ENCODE measurements around the gene MGRN1.

Gene MGRN1

DNA sequence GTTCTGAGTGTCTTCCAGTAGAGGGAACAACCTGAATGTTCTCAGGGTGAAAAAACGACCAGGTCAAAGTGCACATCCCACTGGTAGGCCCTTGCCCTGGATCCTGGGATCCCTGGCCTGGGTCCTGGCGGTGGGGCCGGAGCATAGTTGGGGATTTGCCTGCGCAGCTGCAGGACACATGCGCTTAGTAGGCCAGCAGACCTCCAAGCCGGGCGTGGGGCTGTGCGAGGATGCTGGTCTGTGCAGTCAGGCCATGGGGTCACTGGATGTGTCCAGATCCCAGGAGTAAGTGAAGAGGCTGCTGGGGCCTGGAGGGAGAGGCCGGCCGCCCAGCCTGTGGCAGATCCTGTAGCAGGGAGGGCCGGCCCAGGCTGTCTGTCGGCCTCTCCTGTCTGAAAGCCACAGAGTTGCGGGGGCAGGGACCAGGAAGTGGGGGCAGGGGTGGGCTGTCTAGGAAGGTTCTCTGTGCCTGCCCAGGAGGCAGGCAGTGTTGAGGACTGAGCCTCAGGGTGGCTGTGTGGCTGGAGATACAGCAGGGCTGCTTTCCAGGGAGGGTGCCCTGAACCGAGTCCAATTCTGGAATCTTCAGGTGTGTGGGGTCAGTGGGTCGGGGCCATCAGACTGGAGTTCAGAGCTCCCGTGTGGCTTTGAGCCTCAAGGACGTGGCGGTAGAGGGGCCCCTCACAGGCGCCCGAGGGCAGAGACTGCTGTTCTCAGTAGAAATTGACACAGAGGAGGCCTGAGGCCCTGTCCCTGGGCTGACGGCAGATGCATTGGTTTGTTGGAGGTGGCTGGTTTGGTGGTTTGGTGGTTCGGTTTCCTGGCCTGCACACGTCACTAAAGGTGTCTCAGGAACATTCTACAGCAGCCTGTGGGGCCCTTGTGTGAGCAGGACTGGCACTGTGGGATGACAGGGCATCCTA, 51.5 kb downstream of the MGRN1 start:
- DNase-seq (ENCODE audit: low spot score), result no peak

DNA sequence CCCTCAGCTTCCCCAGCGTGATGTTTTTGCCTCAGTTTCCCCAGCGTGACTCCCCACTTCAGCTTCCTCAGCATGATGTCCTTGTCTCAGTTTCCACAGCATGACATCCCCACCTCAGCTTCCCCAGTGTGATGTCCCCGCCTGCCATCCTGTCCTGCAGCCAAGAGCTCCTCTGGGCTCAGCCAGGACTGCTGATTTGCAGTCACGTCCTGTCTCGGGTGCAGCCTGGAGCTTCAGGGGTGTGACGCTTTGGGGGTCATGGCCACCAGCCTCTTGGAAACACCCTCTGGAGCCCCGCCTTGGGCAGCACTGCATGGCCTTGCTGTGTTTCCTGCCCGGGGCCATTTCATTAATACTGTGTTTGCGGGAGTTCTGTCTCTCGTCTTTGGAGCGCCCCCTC, 52.2 kb downstream of the MGRN1 start:
- no peak for DNase-seq (ENCODE audit: low spot score)

DNA sequence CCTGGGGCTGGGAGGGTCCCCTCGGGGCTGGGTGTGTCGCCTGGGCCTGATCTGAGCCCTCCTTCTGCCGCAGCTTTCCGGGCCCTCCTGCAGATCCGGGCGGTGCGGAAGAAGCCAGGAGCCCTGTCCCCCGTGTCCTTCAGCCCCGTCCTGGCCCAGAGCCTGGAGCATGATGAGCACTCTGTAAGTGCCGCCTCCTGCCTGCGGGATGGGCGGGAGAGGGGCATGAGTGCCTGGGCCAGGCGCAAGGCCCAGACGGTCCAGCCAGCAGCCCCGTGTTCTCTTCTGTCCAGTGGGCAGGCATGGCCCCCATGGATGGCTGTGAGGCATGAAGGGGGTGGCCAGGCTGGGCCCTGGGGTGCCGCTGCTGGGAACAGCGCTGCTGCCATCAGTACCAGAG, 52.8 kb downstream of the MGRN1 start:
- no peak for DNase-seq (ENCODE audit: low spot score)

DNA sequence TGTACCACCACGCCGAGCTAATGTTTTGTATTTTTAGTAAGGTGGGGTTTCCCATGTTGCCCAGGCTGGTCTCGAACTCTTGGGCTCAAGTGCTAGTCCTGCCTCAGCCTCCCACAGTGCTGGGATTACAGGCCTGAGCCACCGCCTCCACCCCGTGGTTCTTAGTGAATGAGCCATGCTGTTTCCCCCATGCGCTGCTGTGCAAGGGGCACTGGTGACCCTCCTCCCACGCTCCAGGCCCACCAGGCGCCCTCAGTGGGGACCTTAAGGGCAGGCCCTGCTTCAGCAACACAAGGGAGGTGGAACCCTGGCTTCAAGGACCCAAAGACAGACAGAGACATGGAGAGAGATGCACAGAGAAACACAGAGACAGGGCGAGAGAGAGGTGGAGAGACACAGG, 53.4 kb downstream of the MGRN1 start:
- no peak for DNase-seq (ENCODE audit: low spot score)

DNA sequence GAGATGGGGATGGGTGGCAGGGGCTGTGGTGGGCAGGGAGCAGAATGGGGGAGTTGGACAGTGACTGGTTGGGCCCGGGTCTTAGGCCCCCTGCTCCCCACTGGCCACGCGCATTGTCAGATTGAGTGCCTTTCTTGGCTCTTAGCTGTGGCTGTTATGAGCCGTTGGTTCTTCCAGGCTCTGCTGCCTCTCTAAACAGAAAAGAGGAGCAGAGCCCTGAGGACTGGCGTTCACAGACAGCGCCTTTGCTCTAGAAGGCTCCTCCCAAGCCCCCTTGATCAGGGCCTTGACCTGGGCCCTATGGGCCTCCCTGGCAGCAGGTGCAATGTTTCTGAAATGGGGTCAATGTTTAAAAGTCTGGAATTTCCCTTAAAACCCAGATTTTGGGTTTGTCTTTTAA, 54.0 kb downstream of the MGRN1 start:
- DNase-seq (ENCODE audit: low spot score), result no peak

GRCh38 chr16:4679156-4679849, 54.7 kb downstream of the MGRN1 start:
- no peak for DNase-seq (ENCODE audit: low spot score)

DNA sequence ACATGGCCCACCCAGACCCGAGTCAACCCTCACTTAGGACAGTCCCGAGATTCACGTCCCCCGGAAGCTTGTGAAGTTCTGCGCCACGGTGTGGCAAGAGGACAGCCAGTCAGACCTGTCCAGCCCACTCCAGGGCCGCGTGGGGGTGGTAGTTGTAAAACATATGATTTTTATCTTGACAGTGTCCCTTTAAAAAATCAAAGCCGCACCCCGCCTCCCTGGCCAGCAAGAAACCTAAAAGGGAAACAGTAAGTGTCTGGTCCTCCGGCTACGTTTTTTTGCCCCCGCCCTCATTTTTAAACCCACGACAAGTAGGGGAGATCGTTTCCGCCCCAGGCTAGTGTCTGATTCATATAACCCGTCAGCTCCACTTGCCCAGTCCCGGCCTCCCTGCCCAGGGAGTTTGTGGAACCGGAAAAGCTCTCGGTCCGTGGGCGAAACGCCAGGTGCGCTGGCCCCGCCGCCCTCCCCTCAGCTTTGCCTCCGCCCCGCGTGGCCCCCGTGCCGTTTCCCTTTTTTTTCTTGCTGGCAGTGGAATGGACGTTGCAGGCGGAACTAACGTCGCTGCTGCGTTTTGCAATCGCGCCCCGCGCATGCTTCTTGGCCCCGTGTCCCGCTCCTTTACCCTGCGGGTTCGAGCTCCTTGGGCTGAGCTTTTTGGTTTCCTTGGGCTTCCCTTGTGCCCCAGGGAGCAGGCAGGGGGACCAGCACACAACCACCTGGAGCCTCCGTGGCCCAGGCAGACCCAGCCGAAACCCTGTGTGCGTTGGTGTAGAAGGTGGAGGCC, 55.4 kb downstream of the MGRN1 start:
- DNase-seq (ENCODE audit: low spot score), result no peak

DNA sequence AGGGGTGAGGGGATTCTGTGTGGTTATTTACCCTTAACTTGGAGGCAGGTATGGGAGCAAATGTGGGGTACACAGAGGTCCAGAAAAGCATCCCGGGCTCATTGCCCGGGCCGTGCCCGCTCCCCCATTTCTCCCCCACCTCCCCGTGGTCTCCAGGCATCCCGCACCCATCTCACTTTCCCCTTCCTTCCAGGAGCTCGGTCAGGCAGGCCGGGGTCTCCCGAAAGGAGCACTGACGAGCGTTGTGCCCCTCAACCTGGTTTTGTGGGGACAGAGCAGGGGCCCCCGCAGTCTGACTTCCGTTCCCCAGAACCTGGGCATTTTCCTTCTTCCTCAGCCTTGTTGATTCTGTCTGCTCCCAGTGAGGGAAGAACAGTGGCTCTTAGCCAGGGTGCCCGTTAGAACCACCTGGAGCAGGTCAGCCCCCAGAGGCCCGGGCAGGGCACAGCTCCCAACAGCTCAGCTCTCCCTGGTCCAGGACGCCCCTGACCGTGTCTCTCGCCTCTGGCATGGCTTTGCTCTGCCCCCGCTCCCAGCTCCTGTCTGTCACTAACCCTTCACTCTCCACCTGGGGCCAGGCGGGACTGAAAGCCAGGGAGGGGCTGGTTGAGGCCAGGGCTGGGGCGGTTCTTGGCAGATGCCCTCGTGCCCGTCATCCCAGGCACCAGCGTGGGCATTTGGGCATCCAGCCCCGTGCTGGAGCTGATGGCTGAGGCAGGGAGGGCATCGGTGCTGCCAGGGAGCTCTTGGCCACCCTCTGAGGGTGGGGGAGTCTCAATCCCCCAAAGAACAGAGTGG, 56.2 kb downstream of the MGRN1 start:
- DNase-seq (ENCODE audit: low spot score), result no peak

GRCh38 chr16:4681471-4682083, 57.0 kb downstream of the MGRN1 start:
- no peak for DNase-seq (ENCODE audit: low spot score)

GRCh38 chr16:4682084-4682591, 57.5 kb downstream of the MGRN1 start:
- DNase-seq (ENCODE audit: low spot score), result no peak

- DNase-seq (ENCODE audit: low spot score), result no peak
Measured at GRCh38 chr16:4682616-4683254, 58.1 kb downstream of the MGRN1 start.

DNA sequence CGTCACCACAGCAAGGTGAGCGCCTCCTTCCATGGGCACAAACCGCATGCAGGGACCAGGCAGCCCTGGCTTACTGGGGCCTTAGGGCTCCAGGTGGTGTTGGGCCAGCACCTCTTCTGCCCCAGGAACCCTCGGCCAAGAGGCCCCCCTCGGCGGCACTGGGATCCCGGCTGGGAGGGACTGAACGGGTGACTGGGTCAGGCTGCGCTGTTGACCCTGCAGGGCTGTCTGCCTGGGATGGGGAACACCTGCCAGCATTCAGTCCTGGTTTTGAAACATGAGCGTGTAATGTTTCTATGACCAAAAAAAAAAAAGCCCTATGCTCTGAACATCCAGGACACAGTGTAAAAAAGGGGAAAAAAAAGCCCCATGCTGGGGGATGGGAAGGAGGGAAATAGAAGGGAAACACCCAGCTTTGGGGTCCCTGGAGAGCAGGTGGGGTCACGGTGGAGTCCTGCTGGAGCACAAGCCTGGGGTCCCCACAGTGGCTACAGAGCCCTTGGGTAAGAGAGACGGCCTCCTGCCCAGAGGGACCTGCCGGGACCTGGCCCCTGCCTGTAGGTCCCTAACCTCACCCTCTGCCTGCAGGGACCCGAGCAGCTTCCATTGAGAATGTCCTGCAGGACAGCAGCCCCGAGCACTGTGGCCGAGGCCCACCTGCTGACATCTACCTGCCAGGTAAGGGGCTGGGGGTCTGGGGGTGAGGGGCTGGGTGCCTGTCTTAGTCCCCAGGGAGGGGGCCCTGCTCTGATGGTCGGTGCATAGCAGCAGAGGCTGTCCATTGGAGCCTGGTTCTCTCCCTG, 58.8 kb downstream of the MGRN1 start:
- DNase-seq (ENCODE audit: low spot score), result no peak

DNA sequence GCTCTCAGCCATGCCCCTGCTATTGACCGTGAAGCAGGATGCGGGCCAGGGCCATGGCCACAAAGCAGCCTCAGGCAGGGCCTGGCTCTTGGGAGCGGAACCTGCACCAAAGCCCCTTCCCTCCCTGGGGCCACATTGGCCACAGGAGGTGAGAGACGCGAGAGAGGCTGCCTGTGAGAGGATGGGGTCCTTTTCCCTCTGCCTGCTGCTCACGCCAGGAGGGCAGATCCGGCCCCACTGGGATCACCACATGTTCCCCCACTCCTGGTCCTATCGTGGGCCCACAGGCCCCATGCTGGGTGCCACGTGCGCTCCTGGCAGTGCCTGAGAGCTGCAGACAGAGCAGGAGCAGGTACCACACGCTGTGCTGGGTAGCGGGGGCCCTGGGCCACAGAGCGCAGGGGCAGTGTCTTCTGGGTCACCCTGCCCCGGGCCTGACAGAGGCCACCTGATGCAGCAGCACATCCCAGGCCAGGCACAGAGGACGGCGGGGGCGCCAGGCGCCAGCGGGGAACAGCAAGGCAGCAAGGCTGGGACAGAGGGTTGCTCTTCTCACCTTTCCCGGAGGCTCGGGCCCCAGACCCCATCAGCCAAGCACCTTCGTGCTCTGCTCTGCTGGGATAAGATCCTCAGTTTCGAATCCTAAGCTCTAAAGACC, 59.6 kb downstream of the MGRN1 start:
- DNase-seq (ENCODE audit: low spot score), result no peak

GRCh38 chr16:4684763-4685162, 60.1 kb downstream of the MGRN1 start:
- DNase-seq (ENCODE audit: low spot score), result no peak

DNA sequence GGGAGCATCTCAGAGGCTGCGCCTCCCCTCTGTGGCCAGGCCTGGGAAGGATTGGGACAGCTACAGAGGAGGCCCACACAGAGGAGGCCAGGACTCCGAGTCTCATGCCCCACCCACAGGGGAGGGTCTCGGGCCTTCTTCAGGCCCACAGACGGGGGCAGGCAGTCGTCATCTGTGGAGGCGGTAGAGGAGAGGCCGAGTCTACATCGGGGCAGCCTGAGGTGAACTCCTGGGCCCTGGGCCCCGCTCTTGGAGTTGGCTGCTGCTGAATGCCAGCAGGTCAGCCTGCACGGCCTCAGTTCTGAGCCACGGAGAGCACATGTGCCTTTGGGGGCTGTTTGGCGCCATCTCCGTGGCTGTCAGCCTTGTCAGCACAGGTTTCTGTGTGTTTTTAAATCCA, 60.7 kb downstream of the MGRN1 start:
- DNase-seq (ENCODE audit: low spot score), result no peak

DNA sequence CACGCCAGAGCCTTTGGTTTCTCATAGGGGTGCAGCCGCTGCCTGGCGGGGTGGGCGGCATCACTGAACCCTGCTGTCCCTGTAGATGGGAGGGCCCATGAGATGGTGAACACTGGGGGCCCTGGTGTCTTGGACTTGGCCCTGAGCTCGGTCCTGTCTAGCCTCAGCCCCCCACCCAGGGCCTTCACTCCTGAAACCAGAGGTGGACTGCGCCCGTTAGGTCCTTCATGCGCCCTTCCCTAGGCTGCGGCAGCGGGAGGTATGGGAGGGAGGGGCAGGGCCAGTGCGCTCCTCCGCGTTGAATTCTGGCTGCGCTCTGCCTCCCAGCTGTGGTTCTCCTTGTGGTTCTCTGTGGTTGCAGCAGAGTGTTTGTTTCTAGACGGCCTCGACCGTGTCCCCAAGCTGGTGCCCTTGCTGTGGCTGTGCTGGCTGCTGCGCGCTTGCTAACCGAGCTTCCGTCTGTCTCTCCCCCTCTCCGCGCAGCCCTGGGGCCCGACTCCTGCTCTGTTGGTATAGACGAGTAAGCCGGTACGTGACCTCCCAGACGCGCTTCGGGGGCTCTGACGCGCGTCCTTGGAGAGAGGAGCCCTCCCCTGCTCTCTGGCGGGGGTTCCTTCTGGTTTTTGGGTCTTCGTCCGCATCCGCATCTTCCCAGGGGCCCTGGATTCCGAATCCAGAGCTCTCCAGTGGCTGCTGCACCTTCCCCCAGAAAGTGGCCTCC, 61.3 kb downstream of the MGRN1 start:
- DNase-seq (ENCODE audit: low spot score), result no peak

GRCh38 chr16:4686497-4687210, 62.0 kb downstream of the MGRN1 start:
- DNase-seq (ENCODE audit: low spot score), result no peak

DNA sequence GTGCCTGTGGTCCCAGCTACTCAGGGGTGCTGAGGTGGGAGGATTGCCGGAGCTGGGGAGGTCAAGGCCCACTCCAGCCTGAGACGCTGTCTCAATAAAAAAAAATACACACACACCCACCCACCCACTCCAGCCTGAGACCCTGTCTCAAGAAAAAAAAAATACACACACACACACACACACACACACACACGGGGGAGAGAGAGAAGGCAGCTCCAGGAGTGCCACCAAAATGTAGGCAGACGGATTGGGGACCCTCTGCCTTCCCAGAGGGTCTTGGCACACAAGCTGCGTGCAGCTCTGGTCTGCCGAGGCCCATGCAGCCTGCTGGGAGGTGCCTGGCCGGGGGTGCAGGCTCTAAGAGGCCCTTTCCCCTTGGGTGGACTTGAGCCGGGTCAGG, 62.8 kb downstream of the MGRN1 start:
- DNase-seq (ENCODE audit: low spot score), result no peak

Data from AG08395 (cell line).